ENCODE measurements around the gene OR10A6.

OR10A6 gene

DNA sequence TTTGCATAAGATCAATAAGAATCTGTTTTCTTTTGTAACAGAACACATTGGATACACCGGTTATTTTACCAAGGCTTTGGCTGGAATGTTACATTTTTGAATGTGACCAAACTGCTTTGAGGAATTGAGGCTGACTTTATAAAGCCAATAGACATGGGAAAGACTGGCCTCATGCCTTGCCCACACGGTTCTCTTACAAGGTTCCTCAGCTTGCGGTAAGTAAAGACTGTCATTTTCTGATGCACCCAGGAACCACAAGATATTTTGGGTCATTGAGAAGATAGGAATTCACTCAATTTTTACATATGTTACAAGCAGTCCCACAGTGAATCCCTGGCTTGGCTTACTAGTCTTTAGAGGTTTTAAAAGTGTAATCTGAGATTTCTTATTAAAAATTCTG is 23.9 kb downstream of the OR10A6 start:
- no peak overlapping the region for H3K27ac ChIP-seq (ENCODE audit: low read length)
- H3K4me2 ChIP-seq (ENCODE audit: low read length), result no peak overlapping the region
- TF ChIP-seq EZH2phosphoT487 (IDR thresholded peaks at IDR 0.05; ENCODE audit: low read depth), result no peak
- TF ChIP-seq, protein P1, sequence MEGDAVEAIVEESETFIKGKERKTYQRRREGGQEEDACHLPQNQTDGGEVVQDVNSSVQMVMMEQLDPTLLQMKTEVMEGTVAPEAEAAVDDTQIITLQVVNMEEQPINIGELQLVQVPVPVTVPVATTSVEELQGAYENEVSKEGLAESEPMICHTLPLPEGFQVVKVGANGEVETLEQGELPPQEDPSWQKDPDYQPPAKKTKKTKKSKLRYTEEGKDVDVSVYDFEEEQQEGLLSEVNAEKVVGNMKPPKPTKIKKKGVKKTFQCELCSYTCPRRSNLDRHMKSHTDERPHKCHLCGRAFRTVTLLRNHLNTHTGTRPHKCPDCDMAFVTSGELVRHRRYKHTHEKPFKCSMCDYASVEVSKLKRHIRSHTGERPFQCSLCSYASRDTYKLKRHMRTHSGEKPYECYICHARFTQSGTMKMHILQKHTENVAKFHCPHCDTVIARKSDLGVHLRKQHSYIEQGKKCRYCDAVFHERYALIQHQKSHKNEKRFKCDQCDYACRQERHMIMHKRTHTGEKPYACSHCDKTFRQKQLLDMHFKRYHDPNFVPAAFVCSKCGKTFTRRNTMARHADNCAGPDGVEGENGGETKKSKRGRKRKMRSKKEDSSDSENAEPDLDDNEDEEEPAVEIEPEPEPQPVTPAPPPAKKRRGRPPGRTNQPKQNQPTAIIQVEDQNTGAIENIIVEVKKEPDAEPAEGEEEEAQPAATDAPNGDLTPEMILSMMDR (IDR thresholded peaks at IDR 0.05; ENCODE audit: low read depth, low read length), result no peak
- H2AFZ ChIP-seq (ENCODE audit: low read depth, low read length), result no peak overlapping the region
- H3K79me2 ChIP-seq (ENCODE audit: low read length), result no peaks in the 10 kb centered on the region
- no peaks in the 10 kb centered on the region for H3K9me3 ChIP-seq (ENCODE audit: insufficient read depth, low read length)
- H3K27me3 ChIP-seq (ENCODE audit: low read depth, low read length), result peaks cover 8% of the 10 kb centered on the region; the same call in 1 of the 2 replicates
- peaks cover 3% of the 10 kb centered on the region; the same call in 1 of the 2 replicates for H3K4me1 ChIP-seq (ENCODE audit: low read length)
- no peaks in the 10 kb centered on the region for H4K20me1 ChIP-seq (ENCODE audit: insufficient read depth, low read length)
- no peak overlapping the region for H3K9ac ChIP-seq (ENCODE audit: low read length)
- no peak overlapping the region for H3K4me3 ChIP-seq (ENCODE audit: low read length)
- H3K36me3 ChIP-seq (replicated peaks; ENCODE audit: low read depth, low read length), result no peaks in the 10 kb centered on the region

DNA sequence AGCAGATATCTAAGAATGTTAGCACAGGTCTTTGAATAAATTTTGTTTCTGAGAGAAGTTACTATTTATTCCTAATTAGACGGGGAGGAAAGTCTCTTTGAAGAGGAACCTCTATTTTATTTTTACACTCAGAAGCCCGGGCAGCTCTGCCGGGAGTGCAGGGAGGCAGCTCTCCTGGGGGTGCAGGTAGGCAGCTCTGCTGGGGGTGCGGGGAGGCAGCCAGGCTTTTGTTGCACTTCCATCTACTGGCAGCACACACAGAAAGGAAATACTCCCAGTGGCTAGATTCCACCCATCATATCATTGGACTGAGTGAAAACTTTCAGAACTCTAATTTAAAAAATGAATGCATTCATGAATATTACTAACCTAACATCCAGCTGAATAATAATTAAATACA is 24.6 kb downstream of the OR10A6 start:
- H3K4me3 ChIP-seq (ENCODE audit: low read length), result no peak overlapping the region
- no peak overlapping the region for H3K9ac ChIP-seq (ENCODE audit: low read length)
- H3K27ac ChIP-seq (ENCODE audit: low read length), result no peak overlapping the region
- H3K27me3 ChIP-seq (ENCODE audit: low read depth, low read length), result peaks cover 8% of the 10 kb centered on the region; the same call in 1 of the 2 replicates
- peaks cover 3% of the 10 kb centered on the region; the same call in 1 of the 2 replicates for H3K4me1 ChIP-seq (ENCODE audit: low read length)
- no peak overlapping the region for H2AFZ ChIP-seq (ENCODE audit: low read depth, low read length)
- TF ChIP-seq, protein P1 (IDR thresholded peaks at IDR 0.05; ENCODE audit: low read depth, low read length), result no peak
- TF ChIP-seq EZH2phosphoT487 (IDR thresholded peaks at IDR 0.05; ENCODE audit: low read depth), result no peak
- no peaks in the 10 kb centered on the region for H3K79me2 ChIP-seq (ENCODE audit: low read length)
- no peaks in the 10 kb centered on the region for H3K36me3 ChIP-seq (replicated peaks; ENCODE audit: low read depth, low read length)
- H3K9me3 ChIP-seq (ENCODE audit: insufficient read depth, low read length), result no peaks in the 10 kb centered on the region
- no peaks in the 10 kb centered on the region for H4K20me1 ChIP-seq (ENCODE audit: insufficient read depth, low read length)
- no peak overlapping the region for H3K4me2 ChIP-seq (ENCODE audit: low read length)

DNA sequence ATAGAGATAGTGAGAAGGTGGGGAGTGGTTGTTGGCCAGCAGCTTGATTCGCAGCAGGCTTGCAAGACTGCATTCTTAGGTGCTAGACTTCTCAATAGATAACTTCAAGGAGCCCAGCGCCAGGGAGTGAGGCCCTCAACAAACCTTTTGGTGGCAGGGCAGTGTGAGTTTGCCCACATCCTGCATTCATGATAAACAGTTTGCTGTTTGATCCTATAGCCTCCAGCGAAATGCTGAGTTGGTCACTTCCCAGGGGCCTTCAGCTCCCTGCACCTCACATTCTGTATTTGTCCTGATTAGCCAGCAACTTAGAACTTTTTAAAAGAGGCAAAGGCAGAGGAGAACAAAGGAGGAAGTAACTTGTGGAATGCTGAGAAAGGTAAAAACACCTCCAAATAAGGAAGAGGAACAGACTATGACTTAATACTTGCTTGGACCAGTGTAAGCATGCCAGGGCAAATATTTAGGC is 25.1 kb downstream of the OR10A6 start:
- Histone ChIP-seq H3K27me3 (ENCODE audit: low read depth, low read length) (peaks cover 8% of the 10 kb centered on the region; the same call in 1 of the 2 replicates), H3K79me2 (ENCODE audit: low read length) (no peaks in the 10 kb centered on the region), H3K27ac (ENCODE audit: low read length) (no peak overlapping the region), H3K4me3 (ENCODE audit: low read length) (no peak overlapping the region), H3K4me1 (ENCODE audit: low read length) (peaks cover 3% of the 10 kb centered on the region; the same call in 1 of the 2 replicates), H3K9ac (ENCODE audit: low read length) (no peak overlapping the region), H3K4me2 (ENCODE audit: low read length) (no peak overlapping the region), H3K36me3 (replicated peaks; ENCODE audit: low read depth, low read length) (no peaks in the 10 kb centered on the region), H4K20me1 (ENCODE audit: insufficient read depth, low read length) (no peaks in the 10 kb centered on the region), H3K9me3 (ENCODE audit: insufficient read depth, low read length) (no peaks in the 10 kb centered on the region), H2AFZ (ENCODE audit: low read depth, low read length) (no peak overlapping the region)
- no peak for TF ChIP-seq EZH2phosphoT487 (IDR thresholded peaks at IDR 0.05; ENCODE audit: low read depth)
- TF ChIP-seq, protein P1 (IDR thresholded peaks at IDR 0.05; ENCODE audit: low read depth, low read length), result no peak

DNA sequence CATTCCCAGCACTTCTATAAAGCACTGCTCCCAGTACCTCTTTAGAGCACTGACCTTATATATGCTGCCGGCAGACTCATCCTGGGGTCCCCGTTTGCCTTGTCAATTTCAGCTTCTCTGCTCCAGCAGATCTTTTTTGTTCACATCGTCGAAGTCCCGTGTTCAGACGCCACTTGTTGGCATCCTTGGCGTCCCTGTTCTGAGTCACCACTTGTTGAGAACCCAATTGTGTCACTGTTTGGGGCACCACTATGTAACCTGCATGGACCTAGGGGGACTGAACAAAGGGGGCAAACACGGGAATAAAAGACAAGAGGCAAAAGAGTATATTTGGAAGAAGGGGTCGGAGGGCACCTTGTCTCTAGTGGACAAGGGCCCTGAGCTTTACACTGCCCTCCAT is 25.5 kb downstream of the OR10A6 start:
- Histone ChIP-seq H3K27ac (ENCODE audit: low read length) (no peak overlapping the region), H2AFZ (ENCODE audit: low read depth, low read length) (no peak overlapping the region), H3K79me2 (ENCODE audit: low read length) (no peaks in the 10 kb centered on the region), H3K36me3 (replicated peaks; ENCODE audit: low read depth, low read length) (no peaks in the 10 kb centered on the region), H3K9ac (ENCODE audit: low read length) (no peak overlapping the region), H3K9me3 (ENCODE audit: insufficient read depth, low read length) (no peaks in the 10 kb centered on the region), H3K27me3 (ENCODE audit: low read depth, low read length) (peaks cover 8% of the 10 kb centered on the region; the same call in 1 of the 2 replicates), H3K4me2 (ENCODE audit: low read length) (no peak overlapping the region), H4K20me1 (ENCODE audit: insufficient read depth, low read length) (no peaks in the 10 kb centered on the region), H3K4me3 (ENCODE audit: low read length) (no peak overlapping the region), H3K4me1 (ENCODE audit: low read length) (peaks cover 3% of the 10 kb centered on the region; the same call in 1 of the 2 replicates)
- TF ChIP-seq, protein P1 (IDR thresholded peaks at IDR 0.05; ENCODE audit: low read depth, low read length), result no peak
- no peak for TF ChIP-seq EZH2phosphoT487 (IDR thresholded peaks at IDR 0.05; ENCODE audit: low read depth)
